SK-N-SH treated with all-trans-retinoic acid at 6 μM for 48 hours (cell line): ENCODE results near the gene DMAC2.

Experiments used
- ATAC-seq: fragments of 200-7000 bp; cut with Tn5 transposase; 3 replicates; pipeline ENCODE4 v1.9.1; 2020; ENCODE audit warnings: mild to moderate bottlenecking, moderate library complexity
- ARNTL ChIP-seq: fragments of 450-650 bp; formaldehyde crosslinking; IDR thresholded peaks from 2 replicates; pipeline ENCODE4 v1.5.0; 2020; ENCODE audit warnings: low read depth, mild to moderate bottlenecking, moderate library complexity, borderline replicate concordance
- BACH2 ChIP-seq: fragments of 250-450 bp; sonication (Bioruptor Pico); IDR thresholded peaks from 2 replicates; pipeline ENCODE4 v1.9.0; 2021; ENCODE audit warnings: mild to moderate bottlenecking, borderline replicate concordance
- ESRRG ChIP-seq: fragments of 250-450 bp; sonication (Bioruptor Pico); IDR thresholded peaks from 2 replicates; pipeline ENCODE4 v1.6.1; 2021; ENCODE audit warnings: mild to moderate bottlenecking
- GLIS3 ChIP-seq: fragments of 250-450 bp; sonication (Bioruptor Pico); IDR thresholded peaks from 2 replicates; pipeline ENCODE4 v1.5.0; 2020; ENCODE audit warnings: mild to moderate bottlenecking, moderate library complexity
- ISL1 ChIP-seq: fragments of 250-450 bp; sonication (Bioruptor Pico); IDR thresholded peaks from 2 replicates; pipeline ENCODE4 v2.1.2; 2022; ENCODE audit warnings: mild to moderate bottlenecking, moderate library complexity
- OSR1 ChIP-seq: fragments of 250-450 bp; sonication (Bioruptor Pico); IDR thresholded peaks from 2 replicates; pipeline ENCODE4 v1.8.0; 2022; ENCODE audit warnings: moderate library complexity, mild to moderate bottlenecking, inconsistent platforms
- PPARA ChIP-seq: fragments of 250-450 bp; sonication (Bioruptor Pico); IDR thresholded peaks from 2 replicates; pipeline ENCODE4 v1.5.0; 2020; ENCODE audit warnings: mild to moderate bottlenecking, borderline replicate concordance
- RARB ChIP-seq: fragments of 250-450 bp; sonication (Bioruptor Pico); IDR thresholded peaks from 2 replicates; pipeline ENCODE4 v1.8.0; 2021; ENCODE audit warnings: mild to moderate bottlenecking, moderate library complexity
- SNAI2 ChIP-seq: fragments of 250-450 bp; sonication (Bioruptor Pico); IDR thresholded peaks from 2 replicates; pipeline ENCODE4 v1.5.0; 2020; ENCODE audit warnings: mild to moderate bottlenecking, moderate library complexity
- TCF4 ChIP-seq: fragments of 250-450 bp; sonication (Bioruptor Pico); IDR thresholded peaks from 2 replicates; pipeline ENCODE4 v1.8.0; 2021; ENCODE audit warnings: mild to moderate bottlenecking, moderate library complexity, borderline replicate concordance
- ZFP3 ChIP-seq: fragments of 250-450 bp; sonication (Bioruptor Pico); IDR thresholded peaks from 2 replicates; pipeline ENCODE4 v1.5.0; 2020; ENCODE audit warnings: mild to moderate bottlenecking, moderate library complexity
- ZFP30 ChIP-seq: fragments of 450-650 bp; formaldehyde crosslinking; IDR thresholded peaks from 2 replicates; pipeline ENCODE4 v1.5.0; 2022; ENCODE audit warnings: mild to moderate bottlenecking, moderate library complexity
- ZNF565 ChIP-seq: fragments of 450-650 bp; formaldehyde crosslinking; conservative IDR thresholded peaks from 2 replicates; pipeline ENCODE4 v1.5.0; 2020; ENCODE audit warnings: low read depth, mild to moderate bottlenecking, moderate library complexity
- ZNF70 ChIP-seq: fragments of 450-650 bp; formaldehyde crosslinking; IDR thresholded peaks from 2 replicates; pipeline ENCODE4 v1.5.0; 2020; ENCODE audit warnings: mild to moderate bottlenecking, moderate library complexity
- ZNF8 ChIP-seq: fragments of 450-650 bp; formaldehyde crosslinking; IDR thresholded peaks from 2 replicates; pipeline ENCODE4 v1.5.0; 2020; ENCODE audit warnings: mild to moderate bottlenecking, moderate library complexity
- TF ChIP-seq, protein P1 (sequence below): fragments of 250-450 bp; sonication (Bioruptor Pico); IDR thresholded peaks from 2 replicates; pipeline ENCODE4 v1.8.0; 2021; ENCODE audit warnings: low read depth, mild to moderate bottlenecking, moderate library complexity, borderline replicate concordance
- TF ChIP-seq, protein P2 (sequence below): fragments of 250-450 bp; sonication (Bioruptor Pico); IDR thresholded peaks from 2 replicates; pipeline ENCODE4 v1.5.1; 2020; ENCODE audit warnings: low read depth, mild to moderate bottlenecking, moderate library complexity
- TF ChIP-seq, protein P3 (sequence below): fragments of 250-450 bp; sonication (Bioruptor Pico); IDR thresholded peaks from 2 replicates; pipeline ENCODE4 v1.5.0; 2020; ENCODE audit warnings: mild to moderate bottlenecking, moderate library complexity
- TF ChIP-seq, protein P4 (sequence below): fragments of 250-450 bp; sonication (Bioruptor Pico); IDR thresholded peaks from 2 replicates; pipeline ENCODE4 v1.8.0; 2020; ENCODE audit warnings: mild to moderate bottlenecking, moderate library complexity, borderline replicate concordance
- TF ChIP-seq, protein P5 (sequence below): fragments of 250-450 bp; sonication (Bioruptor Pico); IDR thresholded peaks from 2 replicates; pipeline ENCODE4 v1.5.1; 2021; ENCODE audit warnings: mild to moderate bottlenecking, moderate library complexity

The DMAC2 gene

DNA sequence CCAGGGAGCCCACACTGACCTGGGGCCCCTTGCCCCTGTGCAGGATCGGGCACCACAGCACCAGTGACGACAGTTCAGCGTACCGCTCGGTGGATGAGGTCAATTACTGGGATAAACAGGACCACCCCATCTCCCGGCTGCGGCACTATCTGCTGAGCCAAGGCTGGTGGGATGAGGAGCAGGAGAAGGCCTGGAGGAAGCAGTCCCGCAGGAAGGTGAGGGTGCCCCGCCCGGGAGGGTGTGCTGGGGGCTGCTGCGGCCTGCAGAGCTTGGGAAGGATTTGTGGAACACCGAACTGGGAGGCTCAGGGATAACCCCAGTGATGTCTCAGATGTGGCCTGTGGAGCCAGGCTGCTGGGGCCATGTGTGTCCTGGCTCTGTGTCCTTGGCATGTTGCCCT is 16.8 kb downstream of the DMAC2 start (continued):
- TF ChIP-seq TCF4 (CRISPR knock-in tag) (no peak), ARNTL (CRISPR knock-in tag) (no peak)
- TF ChIP-seq, protein P1, sequence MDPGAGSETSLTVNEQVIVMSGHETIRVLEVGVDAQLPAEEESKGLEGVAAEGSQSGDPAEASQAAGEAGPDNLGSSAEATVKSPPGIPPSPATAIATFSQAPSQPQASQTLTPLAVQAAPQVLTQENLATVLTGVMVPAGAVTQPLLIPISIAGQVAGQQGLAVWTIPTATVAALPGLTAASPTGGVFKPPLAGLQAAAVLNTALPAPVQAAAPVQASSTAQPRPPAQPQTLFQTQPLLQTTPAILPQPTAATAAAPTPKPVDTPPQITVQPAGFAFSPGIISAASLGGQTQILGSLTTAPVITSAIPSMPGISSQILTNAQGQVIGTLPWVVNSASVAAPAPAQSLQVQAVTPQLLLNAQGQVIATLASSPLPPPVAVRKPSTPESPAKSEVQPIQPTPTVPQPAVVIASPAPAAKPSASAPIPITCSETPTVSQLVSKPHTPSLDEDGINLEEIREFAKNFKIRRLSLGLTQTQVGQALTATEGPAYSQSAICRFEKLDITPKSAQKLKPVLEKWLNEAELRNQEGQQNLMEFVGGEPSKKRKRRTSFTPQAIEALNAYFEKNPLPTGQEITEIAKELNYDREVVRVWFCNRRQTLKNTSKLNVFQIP (CRISPR knock-in tag): no peak
- TF ChIP-seq, all 23 proteins: peak for 0

DNA sequence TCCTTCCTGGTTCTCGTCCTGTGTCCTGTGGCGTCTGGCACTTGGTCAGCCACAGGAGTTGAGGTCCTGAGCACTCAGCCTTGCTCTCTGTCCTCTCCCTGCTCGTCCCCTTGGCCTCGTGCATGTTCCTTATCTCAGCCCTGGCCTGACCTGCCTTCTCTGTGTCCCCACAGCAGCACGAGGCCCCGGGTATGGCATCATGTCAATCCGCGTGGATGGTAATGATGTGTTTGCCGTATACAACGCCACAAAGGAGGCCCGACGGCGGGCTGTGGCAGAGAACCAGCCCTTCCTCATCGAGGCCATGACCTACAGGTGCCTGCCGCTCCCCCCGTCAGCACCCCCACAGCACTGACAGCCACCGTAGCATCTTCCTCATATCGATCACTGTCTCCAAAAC is 17.3 kb downstream of the DMAC2 start:
- no peak for ATAC-seq
- TF ChIP-seq ZFP3 (CRISPR knock-in tag): no peak
- no peak for TF ChIP-seq ISL1 (CRISPR knock-in tag)
- TF ChIP-seq BACH2 (CRISPR knock-in tag): no peak
- TF ChIP-seq, protein P2, sequence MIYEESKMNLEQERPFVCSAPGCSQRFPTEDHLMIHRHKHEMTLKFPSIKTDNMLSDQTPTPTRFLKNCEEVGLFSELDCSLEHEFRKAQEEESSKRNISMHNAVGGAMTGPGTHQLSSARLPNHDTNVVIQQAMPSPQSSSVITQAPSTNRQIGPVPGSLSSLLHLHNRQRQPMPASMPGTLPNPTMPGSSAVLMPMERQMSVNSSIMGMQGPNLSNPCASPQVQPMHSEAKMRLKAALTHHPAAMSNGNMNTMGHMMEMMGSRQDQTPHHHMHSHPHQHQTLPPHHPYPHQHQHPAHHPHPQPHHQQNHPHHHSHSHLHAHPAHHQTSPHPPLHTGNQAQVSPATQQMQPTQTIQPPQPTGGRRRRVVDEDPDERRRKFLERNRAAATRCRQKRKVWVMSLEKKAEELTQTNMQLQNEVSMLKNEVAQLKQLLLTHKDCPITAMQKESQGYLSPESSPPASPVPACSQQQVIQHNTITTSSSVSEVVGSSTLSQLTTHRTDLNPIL (CRISPR knock-in tag): no peak
- no peak for TF ChIP-seq SNAI2
- TF ChIP-seq ZNF8 (CRISPR knock-in tag): no peak
- TF ChIP-seq OSR1 (CRISPR knock-in tag): no peak
- no peak for TF ChIP-seq TCF4 (CRISPR knock-in tag)
- no peak for TF ChIP-seq ZNF565 (CRISPR knock-in tag)
- TF ChIP-seq, protein P1 (CRISPR knock-in tag): no peak
- TF ChIP-seq PPARA: no peak
- TF ChIP-seq, protein P3, sequence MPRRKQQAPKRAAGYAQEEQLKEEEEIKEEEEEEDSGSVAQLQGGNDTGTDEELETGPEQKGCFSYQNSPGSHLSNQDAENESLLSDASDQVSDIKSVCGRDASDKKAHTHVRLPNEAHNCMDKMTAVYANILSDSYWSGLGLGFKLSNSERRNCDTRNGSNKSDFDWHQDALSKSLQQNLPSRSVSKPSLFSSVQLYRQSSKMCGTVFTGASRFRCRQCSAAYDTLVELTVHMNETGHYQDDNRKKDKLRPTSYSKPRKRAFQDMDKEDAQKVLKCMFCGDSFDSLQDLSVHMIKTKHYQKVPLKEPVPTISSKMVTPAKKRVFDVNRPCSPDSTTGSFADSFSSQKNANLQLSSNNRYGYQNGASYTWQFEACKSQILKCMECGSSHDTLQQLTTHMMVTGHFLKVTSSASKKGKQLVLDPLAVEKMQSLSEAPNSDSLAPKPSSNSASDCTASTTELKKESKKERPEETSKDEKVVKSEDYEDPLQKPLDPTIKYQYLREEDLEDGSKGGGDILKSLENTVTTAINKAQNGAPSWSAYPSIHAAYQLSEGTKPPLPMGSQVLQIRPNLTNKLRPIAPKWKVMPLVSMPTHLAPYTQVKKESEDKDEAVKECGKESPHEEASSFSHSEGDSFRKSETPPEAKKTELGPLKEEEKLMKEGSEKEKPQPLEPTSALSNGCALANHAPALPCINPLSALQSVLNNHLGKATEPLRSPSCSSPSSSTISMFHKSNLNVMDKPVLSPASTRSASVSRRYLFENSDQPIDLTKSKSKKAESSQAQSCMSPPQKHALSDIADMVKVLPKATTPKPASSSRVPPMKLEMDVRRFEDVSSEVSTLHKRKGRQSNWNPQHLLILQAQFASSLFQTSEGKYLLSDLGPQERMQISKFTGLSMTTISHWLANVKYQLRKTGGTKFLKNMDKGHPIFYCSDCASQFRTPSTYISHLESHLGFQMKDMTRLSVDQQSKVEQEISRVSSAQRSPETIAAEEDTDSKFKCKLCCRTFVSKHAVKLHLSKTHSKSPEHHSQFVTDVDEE (CRISPR knock-in tag): no peak
- TF ChIP-seq ESRRG: no peak
- TF ChIP-seq RARB (CRISPR knock-in tag): no peak
- TF ChIP-seq ZNF70 (CRISPR knock-in tag): no peak
- TF ChIP-seq, protein P4, sequence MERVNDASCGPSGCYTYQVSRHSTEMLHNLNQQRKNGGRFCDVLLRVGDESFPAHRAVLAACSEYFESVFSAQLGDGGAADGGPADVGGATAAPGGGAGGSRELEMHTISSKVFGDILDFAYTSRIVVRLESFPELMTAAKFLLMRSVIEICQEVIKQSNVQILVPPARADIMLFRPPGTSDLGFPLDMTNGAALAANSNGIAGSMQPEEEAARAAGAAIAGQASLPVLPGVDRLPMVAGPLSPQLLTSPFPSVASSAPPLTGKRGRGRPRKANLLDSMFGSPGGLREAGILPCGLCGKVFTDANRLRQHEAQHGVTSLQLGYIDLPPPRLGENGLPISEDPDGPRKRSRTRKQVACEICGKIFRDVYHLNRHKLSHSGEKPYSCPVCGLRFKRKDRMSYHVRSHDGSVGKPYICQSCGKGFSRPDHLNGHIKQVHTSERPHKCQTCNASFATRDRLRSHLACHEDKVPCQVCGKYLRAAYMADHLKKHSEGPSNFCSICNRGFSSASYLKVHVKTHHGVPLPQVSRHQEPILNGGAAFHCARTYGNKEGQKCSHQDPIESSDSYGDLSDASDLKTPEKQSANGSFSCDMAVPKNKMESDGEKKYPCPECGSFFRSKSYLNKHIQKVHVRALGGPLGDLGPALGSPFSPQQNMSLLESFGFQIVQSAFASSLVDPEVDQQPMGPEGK (CRISPR knock-in tag): no peak
- TF ChIP-seq, all 23 proteins: peak for 0

DNA sequence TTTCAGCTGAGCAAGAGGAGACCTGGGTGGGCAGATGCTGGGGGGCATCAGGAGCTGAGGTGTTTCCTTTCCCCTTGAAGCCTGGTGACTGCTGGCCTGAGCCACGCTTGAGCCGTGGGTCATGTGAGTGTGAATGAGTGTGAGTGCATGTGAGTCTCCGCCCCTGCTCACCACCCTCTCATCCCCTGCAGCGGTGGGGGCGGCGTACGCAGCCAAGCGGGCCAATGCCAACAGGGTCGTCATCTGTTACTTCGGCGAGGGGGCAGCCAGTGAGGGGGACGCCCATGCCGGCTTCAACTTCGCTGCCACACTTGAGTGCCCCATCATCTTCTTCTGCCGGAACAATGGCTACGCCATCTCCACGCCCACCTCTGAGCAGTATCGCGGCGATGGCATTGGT is 17.7 kb downstream of the DMAC2 start:
- no peak for ATAC-seq
- TF ChIP-seq, protein P4 (CRISPR knock-in tag): no peak
- TF ChIP-seq GLIS3: no peak
- TF ChIP-seq TCF4 (CRISPR knock-in tag): no peak
- TF ChIP-seq, protein P5, sequence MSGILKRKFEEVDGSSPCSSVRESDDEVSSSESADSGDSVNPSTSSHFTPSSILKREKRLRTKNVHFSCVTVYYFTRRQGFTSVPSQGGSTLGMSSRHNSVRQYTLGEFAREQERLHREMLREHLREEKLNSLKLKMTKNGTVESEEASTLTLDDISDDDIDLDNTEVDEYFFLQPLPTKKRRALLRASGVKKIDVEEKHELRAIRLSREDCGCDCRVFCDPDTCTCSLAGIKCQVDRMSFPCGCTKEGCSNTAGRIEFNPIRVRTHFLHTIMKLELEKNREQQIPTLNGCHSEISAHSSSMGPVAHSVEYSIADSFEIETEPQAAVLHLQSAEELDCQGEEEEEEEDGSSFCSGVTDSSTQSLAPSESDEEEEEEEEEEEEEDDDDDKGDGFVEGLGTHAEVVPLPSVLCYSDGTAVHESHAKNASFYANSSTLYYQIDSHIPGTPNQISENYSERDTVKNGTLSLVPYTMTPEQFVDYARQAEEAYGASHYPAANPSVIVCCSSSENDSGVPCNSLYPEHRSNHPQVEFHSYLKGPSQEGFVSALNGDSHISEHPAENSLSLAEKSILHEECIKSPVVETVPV (CRISPR knock-in tag): no peak
- no peak for TF ChIP-seq ZFP30 (CRISPR knock-in tag)
- no peak for TF ChIP-seq ZFP3 (CRISPR knock-in tag)
- TF ChIP-seq, protein P3 (CRISPR knock-in tag): no peak
